Measurements from ENCODE around the gene CFAP99.

GRCh38 chr4:2395584-2395983, 23.2 kb upstream of the CFAP99 start:
- TF ChIP-seq CTCF (optimal IDR thresholded peaks at IDR 0.05 in 1 of 3, IDR thresholded peaks at IDR 0.05 in 1 of 3, conservative IDR thresholded peaks at IDR 0.05 in 1 of 3; ENCODE audit: extremely low read depth in 1 of 3, insufficient read depth in 2 of 3, low read length in 3 of 3) (no peak), EZH2 (IDR thresholded peaks at IDR 0.05; ENCODE audit: low read length) (no peak)

Data from keratinocyte (primary cell).